ENCODE measurements around the gene METTL9. TPM values are rescaled to one million over a fixed set of nuclear protein-coding genes. Genes with fewer than 3 reads are reported as not detected.
"Not testable (repeated sequence)": the region's sequence is repeated elsewhere in the genome, so short reads cannot be mapped to it uniquely, and the experiment has no call there.

METTL9 gene
- 77.6 TPM for polyA plus RNA-seq (2013, experiment 1 of 2)
- polyA plus RNA-seq (2013, experiment 2 of 2): 77.8 TPM

DNA sequence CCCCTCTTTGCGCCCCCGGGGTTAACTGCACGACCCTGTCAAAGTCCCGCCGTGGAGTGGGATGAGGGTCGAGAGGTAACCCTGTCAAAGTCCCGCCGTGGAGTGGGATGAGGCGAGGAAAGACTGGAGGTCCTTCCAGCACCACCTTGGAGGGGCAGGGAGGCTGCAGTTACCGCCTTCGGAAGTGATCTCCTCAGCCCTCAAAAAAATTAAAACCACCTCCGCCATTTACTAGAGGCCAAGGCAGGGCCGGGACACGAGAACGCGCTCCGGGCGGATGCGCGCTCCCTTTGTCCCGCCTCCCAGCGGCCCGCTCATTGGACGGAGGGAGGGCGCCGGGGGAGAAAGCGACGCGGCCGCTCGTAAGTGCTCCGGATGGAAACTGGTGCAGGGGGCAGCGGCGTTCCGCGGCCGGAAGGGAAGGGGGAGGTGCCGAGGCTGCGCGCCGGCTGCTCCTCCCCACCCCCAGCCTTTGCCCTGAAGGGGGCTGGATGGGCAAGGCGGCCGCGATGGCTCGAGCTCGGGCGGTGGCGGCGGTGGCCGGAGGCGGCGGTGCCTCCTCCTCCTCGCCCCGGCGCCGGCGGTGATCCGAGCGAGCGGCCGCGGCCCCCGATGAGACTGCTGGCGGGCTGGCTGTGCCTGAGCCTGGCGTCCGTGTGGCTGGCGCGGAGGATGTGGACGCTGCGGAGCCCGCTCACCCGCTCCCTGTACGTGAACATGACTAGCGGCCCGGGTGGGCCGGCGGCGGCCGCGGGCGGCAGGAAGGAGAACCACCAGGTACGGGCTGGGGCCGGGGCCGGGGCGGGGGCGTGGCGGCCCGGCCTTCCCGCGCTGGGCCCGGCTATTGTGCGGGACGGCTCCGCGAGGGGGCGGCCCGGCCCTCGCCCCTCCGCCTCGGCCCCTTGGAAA is at the start of gene METTL9:
Gene METTL9 (plus strand): TSS at position 456 of the 909 bp plus-strand sequence. CDS start 157 bp downstream, at position 613.
- no peaks in the 10 kb centered on the region for H3K4me1 ChIP-seq (ENCODE audit: control insufficient read depth, low read depth, low read length)
- H4K5ac ChIP-seq (ENCODE audit: low read length): no peak within 1 kb of the TSS
- peaks cover 33% of the 10 kb centered on the region for H3K79me2 ChIP-seq (ENCODE audit: control insufficient read depth, insufficient read depth, low read length)
- WGBS (ENCODE audit: extremely low coverage, insufficient coverage, low lambda C conversion rate): no CpG with 5 or more reads among the region's 100 CpGs
- no peak within 1 kb of the TSS for H2AK5ac ChIP-seq (ENCODE audit: low read length)
- peak within 1 kb of the TSS; percentile 89 for H3K4ac ChIP-seq (ENCODE audit: low read depth, low read length)
- peak within 1 kb of the TSS; percentile 99 for H3K27ac ChIP-seq (ENCODE audit: low read depth, low read length)
- peak within 1 kb of the TSS; percentile 99 for H3K23ac ChIP-seq (ENCODE audit: low read length)
- H4K8ac ChIP-seq (ENCODE audit: low read depth, low read length): peak within 1 kb of the TSS; percentile 95
- H3K79me1 ChIP-seq (ENCODE audit: low read length): peaks cover 10% of the 10 kb centered on the region
- H3K27me3 ChIP-seq (ENCODE audit: insufficient read depth, low read length, poor library complexity): no peaks in the 10 kb centered on the region
- peak within 1 kb of the TSS; percentile 88 for H3K4me3 ChIP-seq (ENCODE audit: low read length)
- peak; percentile 97 for DNase-seq
- peak within 1 kb of the TSS; percentile 97 for H3K9ac ChIP-seq (ENCODE audit: low read length)
- H2BK5ac ChIP-seq (ENCODE audit: low read length): peak within 1 kb of the TSS; percentile 54
- no peak within 1 kb of the TSS for H2BK15ac ChIP-seq (replicated peaks; ENCODE audit: low read depth)
- H2BK120ac ChIP-seq (ENCODE audit: low read depth, low read length): peak within 1 kb of the TSS; percentile 69
- H3K36me3 ChIP-seq (ENCODE audit: control insufficient read depth, insufficient read depth, low read length): no peaks in the 10 kb centered on the region
- peak within 1 kb of the TSS; percentile 78 for H3K18ac ChIP-seq (ENCODE audit: low read length)
- peak within 1 kb of the TSS; percentile 99 for H3K56ac ChIP-seq (ENCODE audit: low read length)
- peak within 1 kb of the TSS; percentile 95 for H3K4me2 ChIP-seq (ENCODE audit: low read length)

DNA sequence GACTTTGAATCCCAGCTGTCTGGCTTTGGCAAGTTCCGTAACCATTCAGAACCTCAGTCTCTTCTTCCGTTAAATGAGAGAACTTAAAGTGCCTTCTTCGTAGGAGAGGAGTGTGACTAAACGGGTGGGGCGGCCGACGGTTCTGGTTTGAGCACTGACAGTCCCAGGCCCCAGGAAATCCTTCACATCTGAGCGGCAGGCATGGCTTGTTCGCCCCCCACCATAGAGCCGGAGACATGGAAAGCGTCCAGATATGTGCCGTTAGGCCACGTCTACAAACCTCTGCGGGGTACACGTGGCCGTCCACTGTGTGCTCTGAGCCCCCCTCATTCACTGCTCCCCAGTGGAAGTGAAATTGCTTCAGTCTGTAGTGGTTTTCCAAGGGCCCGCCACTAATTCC is 49.4 kb upstream of the METTL9 start:
- H3K79me2 ChIP-seq (ENCODE audit: control insufficient read depth, insufficient read depth, low read length); H3K4me3 ChIP-seq (ENCODE audit: low read length); H3K56ac ChIP-seq (ENCODE audit: low read length); H2BK15ac ChIP-seq (replicated peaks; ENCODE audit: low read depth); H3K23ac ChIP-seq (ENCODE audit: low read length); H3K4ac ChIP-seq (ENCODE audit: low read depth, low read length); H2BK120ac ChIP-seq (ENCODE audit: low read depth, low read length); H4K5ac ChIP-seq (ENCODE audit: low read length); H3K4me2 ChIP-seq (ENCODE audit: low read length); H2AK5ac ChIP-seq (ENCODE audit: low read length); H3K27me3 ChIP-seq (ENCODE audit: insufficient read depth, low read length, poor library complexity); H3K27ac ChIP-seq (ENCODE audit: low read depth, low read length); H3K4me1 ChIP-seq (ENCODE audit: control insufficient read depth, low read depth, low read length); H3K18ac ChIP-seq (ENCODE audit: low read length); H2BK5ac ChIP-seq (ENCODE audit: low read length); H3K79me1 ChIP-seq (ENCODE audit: low read length); H3K36me3 ChIP-seq (ENCODE audit: control insufficient read depth, insufficient read depth, low read length); H4K8ac ChIP-seq (ENCODE audit: low read depth, low read length); DNase-seq; H3K9ac ChIP-seq (ENCODE audit: low read length): not testable (repeated sequence)
- WGBS (ENCODE audit: extremely low coverage, insufficient coverage, low lambda C conversion rate): no CpG with 5 or more reads among the region's 17 CpGs

DNA sequence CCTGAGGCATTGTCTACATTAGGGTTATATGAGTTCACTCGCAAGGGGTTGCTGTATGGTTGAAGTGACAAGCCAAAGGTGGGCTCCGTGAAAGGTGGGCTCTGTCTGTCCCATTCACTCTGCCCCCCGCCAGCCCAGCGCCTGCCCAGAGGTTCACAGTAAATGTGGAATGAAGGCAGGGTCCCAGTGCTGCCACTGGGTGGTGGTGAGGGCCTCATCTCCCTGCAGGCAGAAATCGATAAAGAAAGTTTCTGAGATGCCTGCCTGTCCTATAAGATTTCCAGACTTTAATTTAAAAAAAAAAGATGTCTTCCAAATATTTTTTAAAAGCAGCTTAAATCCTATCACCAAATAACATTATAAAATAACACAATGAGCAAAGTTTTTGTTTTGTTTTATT is 48.9 kb upstream of the METTL9 start:
- not testable (repeated sequence) for H2AK5ac ChIP-seq (ENCODE audit: low read length); H4K5ac ChIP-seq (ENCODE audit: low read length); H3K18ac ChIP-seq (ENCODE audit: low read length); H3K36me3 ChIP-seq (ENCODE audit: control insufficient read depth, insufficient read depth, low read length); H3K4me3 ChIP-seq (ENCODE audit: low read length); H3K4me2 ChIP-seq (ENCODE audit: low read length); H3K4me1 ChIP-seq (ENCODE audit: control insufficient read depth, low read depth, low read length); H2BK15ac ChIP-seq (replicated peaks; ENCODE audit: low read depth); H3K23ac ChIP-seq (ENCODE audit: low read length); H3K79me2 ChIP-seq (ENCODE audit: control insufficient read depth, insufficient read depth, low read length); H2BK5ac ChIP-seq (ENCODE audit: low read length); H2BK120ac ChIP-seq (ENCODE audit: low read depth, low read length); H3K27me3 ChIP-seq (ENCODE audit: insufficient read depth, low read length, poor library complexity); H3K56ac ChIP-seq (ENCODE audit: low read length); H3K4ac ChIP-seq (ENCODE audit: low read depth, low read length); H3K9ac ChIP-seq (ENCODE audit: low read length); H3K27ac ChIP-seq (ENCODE audit: low read depth, low read length); DNase-seq; H4K8ac ChIP-seq (ENCODE audit: low read depth, low read length); H3K79me1 ChIP-seq (ENCODE audit: low read length)
- no CpG with 5 or more reads among the region's 5 CpGs for WGBS (ENCODE audit: extremely low coverage, insufficient coverage, low lambda C conversion rate)

DNA sequence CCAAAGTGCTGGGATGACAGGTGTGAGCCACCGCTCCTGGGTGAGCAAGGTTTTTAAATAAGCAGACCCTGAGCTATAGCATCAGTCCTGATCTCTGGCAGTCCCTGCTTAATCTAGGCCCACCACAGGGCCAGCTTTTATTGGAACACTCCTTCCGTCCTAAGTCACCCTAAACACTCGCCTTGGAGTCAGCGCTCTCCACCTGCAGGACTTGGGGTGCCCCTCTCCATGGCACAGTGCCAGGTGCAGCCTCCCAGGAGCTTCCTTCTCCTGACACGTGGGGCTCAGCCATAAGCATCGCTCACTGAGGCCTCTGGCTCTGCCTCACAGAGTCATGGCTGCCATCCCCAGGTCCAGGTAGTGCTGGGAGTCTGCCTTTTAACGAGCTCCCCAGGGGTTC is 48.3 kb upstream of the METTL9 start:
- WGBS (ENCODE audit: extremely low coverage, insufficient coverage, low lambda C conversion rate): no CpG with 5 or more reads among the region's 7 CpGs
- H3K4ac ChIP-seq (ENCODE audit: low read depth, low read length); DNase-seq; H4K5ac ChIP-seq (ENCODE audit: low read length); H3K36me3 ChIP-seq (ENCODE audit: control insufficient read depth, insufficient read depth, low read length); H2BK15ac ChIP-seq (replicated peaks; ENCODE audit: low read depth); H3K18ac ChIP-seq (ENCODE audit: low read length); H3K27ac ChIP-seq (ENCODE audit: low read depth, low read length); H2BK120ac ChIP-seq (ENCODE audit: low read depth, low read length); H3K79me2 ChIP-seq (ENCODE audit: control insufficient read depth, insufficient read depth, low read length); H2AK5ac ChIP-seq (ENCODE audit: low read length); H3K4me1 ChIP-seq (ENCODE audit: control insufficient read depth, low read depth, low read length); H3K79me1 ChIP-seq (ENCODE audit: low read length); H3K9ac ChIP-seq (ENCODE audit: low read length); H3K4me2 ChIP-seq (ENCODE audit: low read length); H3K27me3 ChIP-seq (ENCODE audit: insufficient read depth, low read length, poor library complexity); H2BK5ac ChIP-seq (ENCODE audit: low read length); H3K56ac ChIP-seq (ENCODE audit: low read length); H3K4me3 ChIP-seq (ENCODE audit: low read length); H4K8ac ChIP-seq (ENCODE audit: low read depth, low read length); H3K23ac ChIP-seq (ENCODE audit: low read length): not testable (repeated sequence)

DNA sequence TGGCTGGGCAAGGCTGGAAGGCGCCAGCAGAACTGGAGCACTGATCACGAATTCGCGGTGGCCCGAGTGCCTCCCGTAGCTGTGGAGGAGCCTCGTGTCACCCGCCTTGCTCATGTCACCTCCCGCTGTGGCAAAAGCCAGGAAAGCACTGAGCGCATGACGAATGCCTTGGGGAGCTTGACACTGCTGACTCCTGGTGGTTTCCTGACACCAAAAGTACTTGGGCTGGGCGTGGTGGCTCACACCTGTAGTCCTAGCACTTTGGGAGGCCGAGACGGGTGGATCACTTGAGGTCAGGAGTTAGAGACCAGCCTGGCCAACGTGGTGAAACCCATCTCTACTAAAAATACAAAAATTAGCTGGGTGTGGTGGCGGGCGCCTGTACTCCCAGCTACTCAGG is 47.8 kb upstream of the METTL9 start:
- not testable (repeated sequence) for H3K4me2 ChIP-seq (ENCODE audit: low read length); H3K4me1 ChIP-seq (ENCODE audit: control insufficient read depth, low read depth, low read length); H2BK5ac ChIP-seq (ENCODE audit: low read length); H4K8ac ChIP-seq (ENCODE audit: low read depth, low read length); H3K56ac ChIP-seq (ENCODE audit: low read length); H3K36me3 ChIP-seq (ENCODE audit: control insufficient read depth, insufficient read depth, low read length); H2BK15ac ChIP-seq (replicated peaks; ENCODE audit: low read depth); DNase-seq; H3K27me3 ChIP-seq (ENCODE audit: insufficient read depth, low read length, poor library complexity); H3K23ac ChIP-seq (ENCODE audit: low read length); H3K79me2 ChIP-seq (ENCODE audit: control insufficient read depth, insufficient read depth, low read length); H2BK120ac ChIP-seq (ENCODE audit: low read depth, low read length); H3K18ac ChIP-seq (ENCODE audit: low read length); H3K9ac ChIP-seq (ENCODE audit: low read length); H3K4me3 ChIP-seq (ENCODE audit: low read length); H3K27ac ChIP-seq (ENCODE audit: low read depth, low read length); H3K79me1 ChIP-seq (ENCODE audit: low read length); H2AK5ac ChIP-seq (ENCODE audit: low read length); H3K4ac ChIP-seq (ENCODE audit: low read depth, low read length); H4K5ac ChIP-seq (ENCODE audit: low read length)
- WGBS (ENCODE audit: extremely low coverage, insufficient coverage, low lambda C conversion rate): no CpG with 5 or more reads among the region's 17 CpGs

All from mesendoderm (in vitro differentiated cells).